H9 (cell line): Measurements from ENCODE around the gene MAP2. TPM values are rescaled to one million over a fixed set of nuclear protein-coding genes. Genes with fewer than 3 reads are reported as not detected.

Source experiments
- DNase-seq: peaks from one replicate; pipeline ENCODE4 v3.0.0-alpha.2; 2017
- H2AFZ ChIP-seq: one replicate; pipeline ENCODE4 v1.6.1; 2013; ENCODE audit warnings: mild to moderate bottlenecking, low read length, control low read depth, moderate library complexity
- H2AK5ac ChIP-seq: 2 replicates; pipeline ENCODE4 v1.6.1; 2013; ENCODE audit warnings: low read length, control low read depth, mixed read lengths; ENCODE audit not compliant: insufficient read length
- H2BK120ac ChIP-seq: one replicate; pipeline ENCODE4 v1.6.1; 2013; ENCODE audit warnings: low read depth, mild to moderate bottlenecking, low read length, control low read depth, inconsistent platforms; ENCODE audit not compliant: poor library complexity, severe bottlenecking
- H2BK12ac ChIP-seq: 2 replicates; pipeline ENCODE4 v1.6.1; 2013; ENCODE audit warnings: low read length, control low read depth, mixed read lengths, low read depth; ENCODE audit not compliant: insufficient read length
- H2BK15ac ChIP-seq: 2 replicates; pipeline ENCODE4 v1.6.1; 2013; ENCODE audit warnings: low read depth, low read length, control low read depth
- H2BK20ac ChIP-seq: one replicate; pipeline ENCODE4 v1.6.1; 2013; ENCODE audit warnings: low read depth, mild to moderate bottlenecking, low read length, control low read depth, inconsistent platforms; ENCODE audit not compliant: poor library complexity, severe bottlenecking
- H2BK5ac ChIP-seq: 2 replicates; pipeline ENCODE4 v1.6.1; 2013; ENCODE audit warnings: low read length, control low read depth, mixed read lengths; ENCODE audit not compliant: insufficient read length
- H3K14ac ChIP-seq: 2 replicates; pipeline ENCODE4 v1.6.1; 2013; ENCODE audit warnings: low read length, control low read depth; ENCODE audit not compliant: insufficient read depth
- H3K18ac ChIP-seq: 2 replicates; pipeline ENCODE4 v1.6.1; 2013; ENCODE audit warnings: low read depth, mild to moderate bottlenecking, mixed read lengths, low read length, control low read depth; ENCODE audit not compliant: insufficient read length
- H3K23ac ChIP-seq: 2 replicates; pipeline ENCODE4 v1.6.1; 2013; ENCODE audit warnings: low read length, control low read depth, mixed read lengths, low read depth; ENCODE audit not compliant: insufficient read length
- H3K23me2 ChIP-seq: 2 replicates; pipeline ENCODE4 v1.6.1; 2013; ENCODE audit warnings: low read depth, mild to moderate bottlenecking, mixed read lengths, low read length, control low read depth; ENCODE audit not compliant: insufficient read length, poor library complexity, severe bottlenecking
- H3K27ac ChIP-seq: 2 replicates; pipeline ENCODE4 v1.5.1; 2013; ENCODE audit warnings: low read length, control low read depth, mixed read lengths, low read depth; ENCODE audit not compliant: insufficient read length
- H3K27me3 ChIP-seq: 2 replicates; pipeline ENCODE4 v1.6.1; 2013; ENCODE audit warnings: low read length, control low read depth, inconsistent platforms; ENCODE audit not compliant: insufficient read depth
- H3K4ac ChIP-seq: 2 replicates; pipeline ENCODE4 v1.6.1; 2013; ENCODE audit warnings: low read depth, mild to moderate bottlenecking, control low read depth, inconsistent platforms, low read length, moderate library complexity
- H3K4me1 ChIP-seq: 2 replicates; pipeline ENCODE4 v1.6.1; 2013; ENCODE audit warnings: low read length, control low read depth, inconsistent platforms; ENCODE audit not compliant: insufficient read depth
- H3K4me2 ChIP-seq: 2 replicates; pipeline ENCODE4 v1.6.1; 2013; ENCODE audit warnings: low read length, control low read depth, mixed read lengths; ENCODE audit not compliant: insufficient read length, insufficient read depth
- H3K56ac ChIP-seq: 2 replicates; pipeline ENCODE4 v1.6.1; 2013; ENCODE audit warnings: low read depth, mild to moderate bottlenecking, mixed read lengths, low read length, control low read depth; ENCODE audit not compliant: insufficient read length
- H3K79me1 ChIP-seq: 2 replicates; pipeline ENCODE4 v1.6.1; 2013; ENCODE audit warnings: low read depth, mild to moderate bottlenecking, moderate library complexity, low read length, control low read depth, inconsistent platforms; ENCODE audit not compliant: insufficient read depth, poor library complexity, severe bottlenecking
- H3K79me2 ChIP-seq: 2 replicates; pipeline ENCODE4 v1.6.1; 2013; ENCODE audit warnings: low read length, control low read depth, inconsistent platforms; ENCODE audit not compliant: insufficient read depth
- H3K9ac ChIP-seq: 2 replicates; pipeline ENCODE4 v1.6.1; 2013; ENCODE audit warnings: low read length, control low read depth, mixed read lengths; ENCODE audit not compliant: insufficient read length; ENCODE audit errors: extremely low read depth
- H3K9me3 ChIP-seq: one replicate; pipeline ENCODE4 v1.6.1; 2013; ENCODE audit warnings: low read depth, low read length, inconsistent platforms; ENCODE audit not compliant: control insufficient read depth
- H3T11ph ChIP-seq: one replicate; pipeline ENCODE4 v1.6.1; 2013; ENCODE audit warnings: mild to moderate bottlenecking, low read length, control low read depth, inconsistent platforms
- H4K20me1 ChIP-seq: one replicate; pipeline ENCODE4 v1.6.1; 2013; ENCODE audit not compliant: control insufficient read depth, insufficient read length, insufficient read depth
- H4K5ac ChIP-seq: 2 replicates; pipeline ENCODE4 v1.6.1; 2013; ENCODE audit warnings: low read depth, mild to moderate bottlenecking, mixed read lengths, low read length, control low read depth; ENCODE audit not compliant: insufficient read length
- H4K8ac ChIP-seq: replicated peaks from 2 replicates; pipeline ENCODE4 v1.6.1; 2013; ENCODE audit warnings: low read length, control low read depth, mixed read lengths, low read depth; ENCODE audit not compliant: insufficient read length
- H4K91ac ChIP-seq: 2 replicates; pipeline ENCODE4 v1.6.1; 2013; ENCODE audit warnings: low read depth, mild to moderate bottlenecking, moderate library complexity, mixed read lengths, low read length, control low read depth; ENCODE audit not compliant: insufficient read length
- H3K27ac Mint-ChIP-seq, 3 experiments: 2 replicates in 2 of 3; 3 replicates in 1 of 3; pipeline ENCODE4 v1.8.0; 2020 to 2021; ENCODE audit warnings: mixed read lengths in 3 of 3, mild to moderate bottlenecking in 1 of 3, moderate library complexity in 1 of 3
- H3K27me3 Mint-ChIP-seq: 2 replicates; pipeline ENCODE4 v1.8.0; 2021; ENCODE audit warnings: low read depth, mild to moderate bottlenecking, moderate library complexity, mixed read lengths
- H3K36me3 Mint-ChIP-seq, 3 experiments: 2 replicates in 2 of 3; 3 replicates in 1 of 3; pipeline ENCODE4 v1.8.0; 2020 to 2021; ENCODE audit warnings: low read depth in 3 of 3, mixed read lengths in 3 of 3; ENCODE audit not compliant: insufficient read depth in 1 of 3
- H3K4me1 Mint-ChIP-seq, 2 experiments: 2 replicates each; pipeline ENCODE4 v1.8.0; 2020; ENCODE audit warnings: mixed read lengths in 2 of 2
- H3K4me3 Mint-ChIP-seq, 2 experiments: 2 replicates in 1 of 2; 3 replicates in 1 of 2; pipeline ENCODE4 v1.8.0; 2020 to 2021; ENCODE audit warnings: mild to moderate bottlenecking in 2 of 2, mixed read lengths in 2 of 2, moderate library complexity in 1 of 2
- H3K9me3 Mint-ChIP-seq, 2 experiments: 2 replicates in 1 of 2; 3 replicates in 1 of 2; pipeline ENCODE4 v1.8.0; 2020; ENCODE audit warnings: mild to moderate bottlenecking in 2 of 2, mixed read lengths in 2 of 2, moderate library complexity in 1 of 2
- total RNA-seq: library from RNA; stranded (reverse); gene quantifications from 2 replicates; pipeline ENCODE4 v1.2.1, GENCODE V29; 2021
- TF ChIP-seq, protein P1 (sequence below): fragments of 200-600 bp; sonication (generic); conservative IDR thresholded peaks from 3 replicates; pipeline ENCODE4 v1.8.0; 2021; ENCODE audit warnings: antibody characterized with exemption, mild to moderate bottlenecking

Gene MAP2
- total RNA-seq, 1 experiment from 2014 or later = 0.87 TPM

DNA sequence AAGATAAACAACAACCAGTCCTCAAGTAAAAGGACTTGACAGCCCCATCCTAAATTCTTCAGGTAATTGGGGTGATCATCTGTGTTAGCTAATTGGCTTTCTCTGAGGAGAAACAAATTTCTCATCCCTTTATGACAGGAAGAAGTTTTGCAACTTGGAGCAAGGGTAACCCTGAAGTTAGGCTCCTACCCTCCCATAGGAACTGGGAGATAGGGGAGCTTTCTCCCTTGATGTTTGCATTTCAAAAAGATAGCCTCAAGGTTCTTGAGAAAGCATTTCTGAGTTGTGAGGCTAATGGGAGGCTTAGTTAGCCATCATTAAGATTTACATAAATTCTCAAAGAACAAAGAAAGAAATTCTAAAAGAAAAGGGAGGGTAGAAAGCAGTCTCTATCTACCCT is 95.4 kb downstream of the MAP2 start:
- Histone ChIP-seq H3K9ac (no peak overlapping the region), H3K27ac (no peak overlapping the region), H2BK120ac (no peak overlapping the region), H4K20me1 (no peaks in the 10 kb centered on the region), H3K4me2 (no peak overlapping the region), H3K9me3 (no peaks in the 10 kb centered on the region), H3K4me1 (no peaks in the 10 kb centered on the region), H2BK12ac (no peak overlapping the region), H2AFZ (no peak overlapping the region), H3K79me2 (no peaks in the 10 kb centered on the region), H3K4ac (no peak overlapping the region), H3K23me2 (no peaks in the 10 kb centered on the region), H4K5ac (no peak overlapping the region), H3T11ph (no peak overlapping the region), H2BK20ac (no peak overlapping the region), H3K14ac (no peak overlapping the region), H2BK15ac (no peak overlapping the region), H4K91ac (no peak overlapping the region), H3K79me1 (no peaks in the 10 kb centered on the region), H3K27me3 (peaks cover 26% of the 10 kb centered on the region; the same call in 1 of the 2 replicates), H3K18ac (no peak overlapping the region), H3K23ac (no peak overlapping the region), H4K8ac (no peak overlapping the region), H3K56ac (no peak overlapping the region), H2AK5ac (no peak overlapping the region), H2BK5ac (no peak overlapping the region)
- no peak overlapping the region for H3K27ac Mint-ChIP-seq
- H3K36me3 Mint-ChIP-seq = peaks cover 0 to 18% (median 5%) of the 10 kb centered on the region in 3 experiments; a peak in 3 of 7 replicates
- no peak for DNase-seq
- H3K9me3 Mint-ChIP-seq = peaks cover 9 to 12% of the 10 kb centered on the region in 2 experiments; a peak in 4 of 5 replicates
- peaks cover 99% of the 10 kb centered on the region for H3K27me3 Mint-ChIP-seq
- TF ChIP-seq, protein P1, sequence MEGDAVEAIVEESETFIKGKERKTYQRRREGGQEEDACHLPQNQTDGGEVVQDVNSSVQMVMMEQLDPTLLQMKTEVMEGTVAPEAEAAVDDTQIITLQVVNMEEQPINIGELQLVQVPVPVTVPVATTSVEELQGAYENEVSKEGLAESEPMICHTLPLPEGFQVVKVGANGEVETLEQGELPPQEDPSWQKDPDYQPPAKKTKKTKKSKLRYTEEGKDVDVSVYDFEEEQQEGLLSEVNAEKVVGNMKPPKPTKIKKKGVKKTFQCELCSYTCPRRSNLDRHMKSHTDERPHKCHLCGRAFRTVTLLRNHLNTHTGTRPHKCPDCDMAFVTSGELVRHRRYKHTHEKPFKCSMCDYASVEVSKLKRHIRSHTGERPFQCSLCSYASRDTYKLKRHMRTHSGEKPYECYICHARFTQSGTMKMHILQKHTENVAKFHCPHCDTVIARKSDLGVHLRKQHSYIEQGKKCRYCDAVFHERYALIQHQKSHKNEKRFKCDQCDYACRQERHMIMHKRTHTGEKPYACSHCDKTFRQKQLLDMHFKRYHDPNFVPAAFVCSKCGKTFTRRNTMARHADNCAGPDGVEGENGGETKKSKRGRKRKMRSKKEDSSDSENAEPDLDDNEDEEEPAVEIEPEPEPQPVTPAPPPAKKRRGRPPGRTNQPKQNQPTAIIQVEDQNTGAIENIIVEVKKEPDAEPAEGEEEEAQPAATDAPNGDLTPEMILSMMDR = no peak
- peaks cover 10 to 20% of the 10 kb centered on the region in 2 experiments for H3K4me1 Mint-ChIP-seq
- H3K4me3 Mint-ChIP-seq = no peak overlapping the region
